ENCODE results near the gene SEC14L5.

Gene SEC14L5

DNA sequence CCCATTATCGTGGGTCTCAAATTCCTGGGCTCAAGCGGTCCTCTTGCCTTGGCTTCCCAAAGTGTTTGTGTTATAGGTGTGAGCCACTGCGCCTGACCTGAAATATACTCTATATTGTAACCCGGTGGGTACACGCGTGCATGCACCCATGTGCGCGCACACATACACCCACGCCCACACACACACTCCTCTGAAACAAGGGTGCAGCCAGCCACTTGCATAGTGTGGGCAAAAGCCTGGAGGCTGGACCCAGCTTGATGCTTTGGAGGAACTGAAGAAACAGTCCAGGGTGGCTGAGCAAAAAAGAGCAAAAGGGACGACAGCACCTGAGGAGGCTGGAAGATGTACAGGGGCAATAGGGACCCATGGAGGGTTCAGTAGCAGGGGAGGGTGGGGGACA, 45.7 kb downstream of the SEC14L5 start:
- Histone ChIP-seq H3K79me2 (ENCODE audit: insufficient read depth, low read length) (no peaks in the 10 kb centered on the region), H3K9me2 (replicated peaks; ENCODE audit: low read depth, low read length) (no peaks in the 10 kb centered on the region), H3K4me1 (ENCODE audit: insufficient read depth, low read length, poor library complexity, severe bottlenecking) (no peaks in the 10 kb centered on the region), H3K9me3 (ENCODE audit: insufficient read depth, low read depth, low read length) (no peaks in the 10 kb centered on the region), H3K9ac (ENCODE audit: low read depth, low read length, poor library complexity, severe bottlenecking) (no peak overlapping the region), H3K4me2 (ENCODE audit: low read depth, low read length, poor library complexity, severe bottlenecking) (no peak overlapping the region), H3K4me3 (ENCODE audit: low read length, poor library complexity, severe bottlenecking) (no peak overlapping the region), H4K20me1 (ENCODE audit: insufficient read depth, low read length, poor library complexity, severe bottlenecking) (no peaks in the 10 kb centered on the region), H3K36me3 (ENCODE audit: insufficient read depth, low read length) (no peaks in the 10 kb centered on the region), H3F3A (ENCODE audit: low read depth) (no peaks in the 10 kb centered on the region), H3K27me3 (ENCODE audit: insufficient read depth, low read length, poor library complexity, severe bottlenecking) (no peaks in the 10 kb centered on the region), H2AFZ (ENCODE audit: low read length) (no peak overlapping the region)
- TF ChIP-seq EZH2phosphoT487 (IDR thresholded peaks at IDR 0.05; ENCODE audit: borderline replicate concordance) (no peak), CTCF (conservative IDR thresholded peaks at IDR 0.05; ENCODE audit: low read length) (no peak)

- no peak overlapping the region for H3K9ac ChIP-seq (ENCODE audit: low read depth, low read length, poor library complexity, severe bottlenecking)
- no peaks in the 10 kb centered on the region for H3K27me3 ChIP-seq (ENCODE audit: insufficient read depth, low read length, poor library complexity, severe bottlenecking)
These were observed 46.2 kb downstream of the SEC14L5 start for GRCh38 chr16:5004311-5004710.

DNA sequence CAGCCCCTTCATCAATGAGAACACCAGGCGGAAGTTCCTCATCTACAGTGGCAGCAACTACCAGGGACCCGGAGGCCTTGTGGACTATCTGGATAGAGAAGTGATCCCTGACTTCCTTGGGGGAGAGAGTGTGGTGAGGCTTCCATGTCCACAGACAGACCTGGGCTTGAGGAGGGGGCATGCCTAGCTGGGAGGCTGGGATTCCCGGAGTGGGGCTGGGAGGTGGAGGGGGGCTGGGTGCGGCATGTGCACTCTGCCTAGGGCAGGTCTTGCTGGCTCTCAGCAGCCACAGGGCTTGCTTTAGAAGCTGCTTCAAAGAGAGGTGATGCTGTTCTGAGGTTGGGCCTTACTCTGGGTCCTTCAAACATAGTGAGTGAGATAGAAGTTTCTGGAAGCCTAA, 47.8 kb downstream of the SEC14L5 start:
- no peak overlapping the region for H3K9ac ChIP-seq (ENCODE audit: low read depth, low read length, poor library complexity, severe bottlenecking)
- H4K20me1 ChIP-seq (ENCODE audit: insufficient read depth, low read length, poor library complexity, severe bottlenecking) = no peaks in the 10 kb centered on the region
- no peaks in the 10 kb centered on the region for H3K9me2 ChIP-seq (replicated peaks; ENCODE audit: low read depth, low read length)
- no peaks in the 10 kb centered on the region for H3K79me2 ChIP-seq (ENCODE audit: insufficient read depth, low read length)
- TF ChIP-seq EZH2phosphoT487 (IDR thresholded peaks at IDR 0.05; ENCODE audit: borderline replicate concordance) = no peak
- TF ChIP-seq CTCF (conservative IDR thresholded peaks at IDR 0.05; ENCODE audit: low read length) = no peak
- no peak overlapping the region for H3K4me2 ChIP-seq (ENCODE audit: low read depth, low read length, poor library complexity, severe bottlenecking)
- no peaks in the 10 kb centered on the region for H3F3A ChIP-seq (ENCODE audit: low read depth)
- no peak overlapping the region for H3K4me3 ChIP-seq (ENCODE audit: low read length, poor library complexity, severe bottlenecking)
- H3K27me3 ChIP-seq (ENCODE audit: insufficient read depth, low read length, poor library complexity, severe bottlenecking) = no peaks in the 10 kb centered on the region
- H3K4me1 ChIP-seq (ENCODE audit: insufficient read depth, low read length, poor library complexity, severe bottlenecking) = no peaks in the 10 kb centered on the region
- H3K9me3 ChIP-seq (ENCODE audit: insufficient read depth, low read depth, low read length) = no peaks in the 10 kb centered on the region
- H3K36me3 ChIP-seq (ENCODE audit: insufficient read depth, low read length) = no peaks in the 10 kb centered on the region
- no peak overlapping the region for H2AFZ ChIP-seq (ENCODE audit: low read length)

More at GRCh38 chr16:5004311-5004710, 46.2 kb downstream of the SEC14L5 start:
- H2AFZ ChIP-seq (ENCODE audit: low read length) = no peak overlapping the region
- H3K9me3 ChIP-seq (ENCODE audit: insufficient read depth, low read depth, low read length) = no peaks in the 10 kb centered on the region
- H4K20me1 ChIP-seq (ENCODE audit: insufficient read depth, low read length, poor library complexity, severe bottlenecking) = no peaks in the 10 kb centered on the region
- H3K4me1 ChIP-seq (ENCODE audit: insufficient read depth, low read length, poor library complexity, severe bottlenecking) = no peaks in the 10 kb centered on the region
- TF ChIP-seq EZH2phosphoT487 (IDR thresholded peaks at IDR 0.05; ENCODE audit: borderline replicate concordance) = no peak
- no peak for TF ChIP-seq CTCF (conservative IDR thresholded peaks at IDR 0.05; ENCODE audit: low read length)
- no peaks in the 10 kb centered on the region for H3K79me2 ChIP-seq (ENCODE audit: insufficient read depth, low read length)
- no peaks in the 10 kb centered on the region for H3K9me2 ChIP-seq (replicated peaks; ENCODE audit: low read depth, low read length)
- H3K4me2 ChIP-seq (ENCODE audit: low read depth, low read length, poor library complexity, severe bottlenecking) = no peak overlapping the region
- H3K36me3 ChIP-seq (ENCODE audit: insufficient read depth, low read length) = no peaks in the 10 kb centered on the region
- no peaks in the 10 kb centered on the region for H3F3A ChIP-seq (ENCODE audit: low read depth)
- H3K4me3 ChIP-seq (ENCODE audit: low read length, poor library complexity, severe bottlenecking) = no peak overlapping the region

Data from Loucy (cell line).